ENCODE results near the gene CDCA4.
"Not testable (repeated sequence)": the region's sequence is repeated elsewhere in the genome, so short reads cannot be mapped to it uniquely, and the experiment has no call there.

CDCA4 gene

DNA sequence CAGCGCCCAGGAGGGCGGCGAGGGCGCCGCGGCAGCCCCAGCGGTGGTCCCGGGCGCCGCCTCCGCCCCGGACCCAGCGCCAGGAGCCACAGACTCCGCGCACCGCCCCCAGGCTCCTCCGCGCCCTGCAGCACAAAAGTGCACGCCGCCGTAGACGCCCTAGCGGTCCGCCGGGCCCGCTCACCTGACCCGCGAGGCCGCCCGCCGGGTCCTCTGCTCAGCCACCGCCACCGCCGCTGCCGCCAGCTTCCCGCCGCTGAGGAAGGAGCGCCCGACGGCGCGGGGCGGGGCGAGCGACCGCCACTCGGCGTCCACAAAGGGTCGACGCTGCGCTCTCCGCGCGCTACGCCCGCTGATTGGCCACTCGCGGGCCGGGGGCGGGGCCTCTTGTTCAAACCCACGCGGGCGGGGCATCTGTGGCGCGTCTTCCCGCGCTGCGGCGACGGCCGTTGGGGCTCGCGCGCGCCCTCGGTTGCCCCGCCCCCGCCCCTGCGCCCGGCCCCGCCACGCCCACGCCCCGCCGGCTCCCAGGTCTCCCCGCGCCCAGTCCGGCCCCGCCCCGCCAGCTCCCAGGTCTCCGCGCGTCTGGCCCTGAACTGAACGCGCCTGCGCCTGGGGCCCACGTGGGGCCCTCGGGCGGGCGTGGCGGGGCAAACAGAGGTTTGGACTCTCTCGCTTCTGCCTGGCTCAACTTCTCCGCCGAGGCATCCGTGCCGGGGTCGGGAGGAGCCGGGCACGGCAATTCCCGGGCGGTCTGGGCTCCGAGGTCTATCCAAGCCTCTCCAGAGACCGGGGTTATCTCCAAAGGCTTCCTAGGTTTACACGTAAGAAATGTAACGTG, at the start of gene CDCA4:
TSS of gene CDCA4 (minus strand) at position 269 of the 841 bp plus-strand sequence. CDS start 9,154 bp downstream, outside the sequence.
- peak; percentile 98 for DNase-seq

DNA sequence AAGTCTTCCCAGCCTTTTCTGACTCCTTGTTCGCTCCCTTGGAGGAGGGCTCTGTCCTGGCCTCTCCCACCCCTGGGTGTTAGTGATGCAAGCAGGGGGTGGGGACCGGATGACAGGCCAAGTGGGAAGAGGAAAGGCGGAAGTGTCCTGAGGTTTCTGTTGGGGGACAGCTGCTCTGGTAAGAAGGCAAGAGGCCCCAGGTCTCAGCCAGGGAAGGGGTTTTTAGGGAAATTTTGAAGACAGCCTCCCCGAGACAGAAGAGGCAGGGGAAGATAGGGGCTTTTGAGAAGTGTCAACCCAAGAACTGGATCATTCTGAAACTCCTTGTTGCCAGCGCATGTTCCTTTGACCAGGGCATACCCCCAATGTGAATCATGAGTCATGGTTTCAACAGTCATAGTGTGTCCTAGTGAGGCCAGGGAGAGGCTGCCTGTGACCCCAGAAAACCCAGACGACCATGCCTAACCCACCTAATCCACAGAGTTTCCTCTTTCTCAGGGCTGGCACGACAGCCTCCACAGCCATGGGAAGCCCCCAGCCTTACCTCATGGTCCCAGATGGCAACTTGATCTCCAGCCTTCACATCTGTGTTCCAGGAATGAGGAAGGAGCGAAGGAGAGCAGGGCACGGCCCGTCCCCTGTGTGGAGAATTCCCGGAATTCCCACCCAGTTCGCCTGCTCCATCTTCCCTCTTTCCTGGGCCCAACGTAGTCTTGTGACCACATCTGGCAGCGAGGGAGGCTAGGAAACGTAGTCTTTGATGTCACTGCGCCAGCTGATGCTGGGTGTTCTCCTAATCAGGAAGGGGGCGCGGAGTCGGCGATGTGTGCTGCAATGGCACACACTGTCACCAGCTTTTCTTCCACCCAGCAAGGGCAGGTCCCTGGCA, 49.2 kb upstream of the CDCA4 start:
- DNase-seq, result no peak

DNA sequence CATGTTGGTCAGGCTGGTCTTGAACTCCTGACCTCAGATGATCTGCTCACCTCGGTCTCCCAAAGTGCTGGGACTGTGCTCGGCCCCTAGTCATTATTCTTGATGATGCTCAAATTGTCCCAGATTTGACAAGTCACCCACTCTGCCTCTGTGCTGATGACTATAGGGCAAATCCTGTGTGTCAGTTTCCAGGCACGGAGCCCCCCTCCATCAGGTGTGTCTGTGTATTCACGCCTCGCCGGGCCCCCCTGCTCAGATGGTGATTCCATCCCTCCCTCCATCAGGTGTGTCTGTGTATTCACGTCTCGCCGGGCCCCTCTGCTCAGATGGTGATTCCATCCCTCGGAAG, 48.6 kb upstream of the CDCA4 start:
- DNase-seq, result no peak

DNA sequence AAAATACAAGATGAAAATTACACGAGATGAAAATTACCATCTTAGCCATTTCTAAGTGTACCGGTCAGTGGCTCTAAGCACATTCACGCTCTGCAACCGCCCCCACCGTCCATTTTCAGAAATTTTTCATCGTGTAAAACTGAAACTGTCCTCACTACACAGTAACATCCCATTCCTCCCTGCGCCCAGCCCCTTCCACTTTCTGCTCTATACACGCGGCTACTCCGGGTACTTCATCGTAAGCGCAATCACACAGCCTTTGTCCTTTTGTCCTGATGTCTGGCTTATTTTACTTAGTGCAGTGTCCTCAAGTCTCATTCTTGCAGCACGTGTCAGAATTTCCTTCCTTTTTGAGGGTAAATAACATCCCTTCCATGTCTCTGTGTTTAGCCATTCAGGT, 47.9 kb upstream of the CDCA4 start:
- DNase-seq, result no peak

DNA sequence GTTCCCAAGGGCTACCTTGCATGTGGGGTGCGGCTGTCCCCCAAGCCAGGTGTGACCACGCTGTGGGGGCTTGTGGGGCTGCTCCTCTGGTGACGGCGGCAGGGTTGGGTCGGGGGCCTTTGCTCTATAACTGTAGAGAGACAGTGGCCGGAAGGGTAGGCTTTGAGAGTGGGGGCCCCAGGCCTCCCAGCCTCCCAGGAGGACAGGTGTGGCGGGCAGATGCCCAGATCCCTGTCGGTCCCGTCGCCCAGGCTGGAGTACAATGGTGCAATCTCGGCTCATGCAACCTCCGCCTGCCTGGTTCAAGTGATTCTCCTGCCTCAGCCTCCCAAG, 47.1 kb upstream of the CDCA4 start:
- no peak for DNase-seq

DNA sequence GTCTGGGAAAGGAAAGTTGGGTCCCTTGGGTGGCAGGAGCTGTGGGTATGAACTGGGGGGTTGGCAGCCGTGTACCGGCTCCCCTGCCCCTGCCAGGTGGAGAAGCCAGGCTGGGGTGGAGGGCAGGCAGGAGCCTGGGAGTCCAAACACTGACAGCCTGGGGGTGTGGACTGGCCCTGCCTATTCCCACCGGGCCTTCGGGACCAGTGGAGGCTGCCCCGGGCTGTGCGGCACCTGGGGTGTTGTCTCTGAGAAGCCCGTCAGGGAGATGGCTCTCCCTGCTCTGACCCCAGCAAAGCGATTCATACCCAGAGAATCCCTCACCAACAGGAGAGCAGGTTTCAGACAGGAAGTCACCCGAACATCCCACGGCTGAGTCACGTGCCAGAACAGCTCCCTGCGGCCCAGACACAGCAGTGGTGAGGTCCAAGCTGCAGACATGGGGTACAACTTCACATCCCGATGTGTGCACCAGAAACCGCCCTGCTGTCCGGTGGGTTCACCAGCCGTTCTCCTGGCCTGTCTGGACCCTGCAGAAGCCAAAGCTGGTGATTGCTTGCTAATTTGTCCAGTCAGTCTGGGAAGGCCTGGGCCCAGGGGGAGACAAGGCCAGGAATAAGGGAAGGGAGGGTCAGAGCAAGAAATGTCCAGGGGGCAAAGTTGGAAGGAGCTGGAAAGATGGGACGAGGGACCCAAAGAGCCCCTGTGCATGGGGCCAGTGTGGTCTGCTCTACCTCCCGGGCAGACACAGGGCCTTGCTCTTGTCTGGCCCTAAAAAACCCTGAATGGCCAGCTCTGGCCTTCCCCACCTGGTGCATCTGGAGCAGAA, 46.5 kb upstream of the CDCA4 start:
- DNase-seq, result peak; percentile 64

DNA sequence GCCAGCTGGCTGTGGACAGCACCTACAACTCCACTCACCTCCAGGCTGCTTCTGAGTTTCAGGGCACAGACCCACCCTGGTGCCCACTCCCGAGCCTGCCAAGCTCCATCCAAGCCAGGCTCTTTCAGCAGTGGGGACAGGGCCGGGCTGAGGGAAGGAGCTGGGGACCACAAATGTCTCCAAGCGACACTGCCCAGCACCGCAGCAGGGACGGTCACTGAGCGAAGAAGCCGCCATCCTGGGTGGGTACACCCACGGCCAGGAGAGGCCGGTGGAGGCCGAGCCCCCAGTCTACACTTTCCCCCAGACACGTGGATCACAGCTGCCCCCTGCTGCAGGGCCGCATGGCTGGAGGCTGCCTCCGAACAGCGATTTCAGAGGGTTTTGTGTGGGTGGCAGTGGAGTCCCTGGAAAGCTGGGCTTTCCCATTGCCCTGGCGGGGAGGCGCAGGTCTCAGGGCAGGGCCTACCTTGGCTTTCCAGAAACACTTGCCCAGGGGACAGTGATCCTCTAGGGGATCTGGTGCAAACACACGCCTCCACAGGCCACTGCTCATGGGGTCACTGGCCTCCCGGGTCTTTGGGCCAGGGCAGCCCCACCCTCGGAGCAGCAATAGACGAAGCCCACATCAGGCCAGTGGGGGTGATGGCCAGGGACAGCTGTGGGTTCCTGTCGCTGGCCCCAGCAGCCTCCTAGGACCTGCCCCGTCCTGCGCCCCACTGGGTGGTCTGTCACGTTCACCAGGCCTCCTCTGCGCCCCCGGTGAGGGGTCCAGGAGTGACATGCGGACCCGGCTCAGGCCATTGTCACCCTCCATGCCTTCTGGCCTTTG, 45.6 kb upstream of the CDCA4 start:
- DNase-seq, result no peak

DNA sequence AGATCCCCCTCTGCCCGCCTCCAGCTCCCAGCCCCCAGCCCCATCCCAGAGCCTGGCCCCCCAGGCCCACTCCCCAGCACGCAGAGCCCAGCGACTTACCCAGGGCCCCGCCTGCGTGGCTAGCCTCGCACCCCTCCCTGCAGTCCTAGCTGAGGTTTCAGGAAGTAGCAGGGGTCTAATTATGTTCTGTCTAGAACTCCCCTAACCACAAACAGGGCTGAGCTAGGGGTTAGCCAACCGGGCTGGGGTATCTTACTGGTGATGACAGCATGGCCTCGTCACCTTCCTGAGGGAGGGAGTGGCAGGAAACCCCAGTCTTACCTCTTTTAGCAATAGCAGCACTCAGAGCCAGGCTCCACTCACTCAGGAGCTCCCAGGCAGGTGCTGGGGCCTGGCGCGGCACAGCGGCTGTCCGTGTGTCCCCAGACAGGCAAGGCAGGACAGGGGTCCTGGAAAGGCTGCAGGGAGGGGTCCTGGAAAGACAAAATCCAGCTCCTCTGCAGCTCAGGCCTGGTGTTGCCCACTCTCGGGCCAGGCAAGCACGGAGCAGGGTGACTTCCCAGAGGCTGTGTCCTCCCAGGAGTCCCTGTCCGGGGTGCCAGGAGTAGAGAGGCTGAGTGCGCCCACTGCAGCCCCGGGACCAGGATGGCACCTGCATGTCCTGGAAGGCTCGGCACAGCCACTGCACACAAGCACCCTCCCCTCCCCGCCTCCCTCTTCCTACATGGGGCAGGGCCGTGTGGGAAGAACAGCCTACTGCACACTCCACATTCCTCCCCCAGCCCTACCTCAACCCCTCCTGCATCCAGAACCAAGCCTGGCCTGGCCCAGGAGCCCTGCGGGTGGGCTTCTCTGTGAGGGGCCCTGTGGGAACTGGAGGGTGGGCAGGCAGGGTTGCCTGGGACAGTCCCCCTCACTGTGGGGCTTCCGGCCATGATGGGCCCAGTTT, 44.7 kb upstream of the CDCA4 start, which contains the start of gene GPR132:
TSS of gene GPR132 (minus strand) at position 151 of the 949 bp plus-strand sequence. CDS start 10,010 bp downstream, outside the sequence.
- DNase-seq, result peak; percentile 86

DNA sequence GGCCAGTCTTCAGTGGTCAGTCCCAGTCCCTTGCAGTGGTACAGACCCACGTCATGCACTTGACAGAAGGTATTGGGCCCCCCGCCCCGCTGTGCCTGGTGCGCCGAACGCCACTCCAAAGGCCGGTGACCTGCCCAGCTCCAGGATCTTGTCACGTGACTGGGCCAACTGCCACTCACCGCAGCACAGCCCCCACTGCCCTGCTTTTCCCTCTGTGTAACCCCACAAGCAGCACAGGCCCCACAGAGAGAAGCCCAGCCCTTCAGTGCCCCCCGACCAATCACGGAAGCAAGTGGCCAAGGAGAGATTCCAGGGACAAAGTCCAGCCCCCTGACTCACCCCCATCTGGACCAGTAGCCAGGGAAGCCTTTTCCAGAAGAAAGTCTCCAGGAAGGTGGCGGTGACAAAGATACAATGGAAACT, 43.8 kb upstream of the CDCA4 start:
- DNase-seq, result no peak

DNA sequence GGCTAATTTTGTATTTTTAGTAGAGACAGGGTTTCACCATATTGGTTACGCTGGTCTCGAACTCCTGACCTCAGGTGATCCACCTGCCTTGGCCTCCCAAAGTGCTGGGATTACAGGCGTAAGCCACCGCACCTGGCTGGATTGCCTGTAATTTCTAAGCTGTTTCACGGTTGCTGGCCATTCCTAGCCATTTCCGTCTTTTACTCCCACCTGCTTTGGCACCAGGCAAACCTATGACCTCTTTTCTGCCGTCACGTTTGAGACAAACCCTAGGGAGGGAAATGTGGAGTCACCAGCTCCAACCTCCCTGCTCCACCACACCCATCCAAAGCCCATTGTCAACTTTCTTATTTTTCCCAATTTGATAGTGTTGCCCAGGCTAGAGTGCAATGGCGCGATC, 43.1 kb upstream of the CDCA4 start:
- no peak for DNase-seq

DNA sequence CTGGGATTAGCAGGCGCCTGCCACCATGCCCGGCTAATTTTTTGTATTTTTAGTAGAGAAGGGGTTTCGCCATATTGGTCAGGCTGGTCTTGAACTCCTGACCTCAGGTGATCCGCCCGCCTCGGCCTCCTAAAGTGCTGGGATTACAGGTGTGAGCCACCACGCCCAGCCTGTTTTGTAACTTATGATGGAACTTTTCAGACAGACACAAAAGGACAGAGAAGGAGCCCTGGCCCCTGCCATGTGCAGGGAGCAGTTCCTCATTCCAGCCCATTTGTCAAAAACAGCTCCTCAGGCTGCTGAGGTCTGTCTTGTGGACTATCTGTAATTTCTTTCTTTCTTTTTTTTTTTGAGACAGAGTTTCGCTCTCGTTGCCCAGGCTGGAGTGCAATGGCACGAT, 42.6 kb upstream of the CDCA4 start:
- not testable (repeated sequence) for DNase-seq

DNA sequence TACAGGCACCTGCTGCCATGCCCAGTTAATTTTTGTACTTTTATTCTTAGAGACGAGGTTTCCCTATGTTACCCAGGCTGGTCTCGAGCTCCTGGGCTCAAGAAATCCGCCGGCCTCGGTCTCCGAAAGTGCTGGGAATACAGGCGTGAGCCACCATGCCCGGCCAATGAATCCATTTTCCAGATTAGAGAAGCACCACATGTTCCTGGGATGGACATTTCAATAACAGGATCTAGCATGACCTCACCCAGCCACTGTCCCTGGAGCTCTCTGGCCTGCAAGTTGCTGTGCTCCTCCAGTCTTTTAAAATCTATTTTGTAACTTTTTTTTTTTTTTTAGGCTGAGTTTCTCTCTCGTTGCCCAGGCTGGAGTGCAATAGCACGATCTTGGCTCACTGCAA, 42.2 kb upstream of the CDCA4 start:
- no peak for DNase-seq

DNA sequence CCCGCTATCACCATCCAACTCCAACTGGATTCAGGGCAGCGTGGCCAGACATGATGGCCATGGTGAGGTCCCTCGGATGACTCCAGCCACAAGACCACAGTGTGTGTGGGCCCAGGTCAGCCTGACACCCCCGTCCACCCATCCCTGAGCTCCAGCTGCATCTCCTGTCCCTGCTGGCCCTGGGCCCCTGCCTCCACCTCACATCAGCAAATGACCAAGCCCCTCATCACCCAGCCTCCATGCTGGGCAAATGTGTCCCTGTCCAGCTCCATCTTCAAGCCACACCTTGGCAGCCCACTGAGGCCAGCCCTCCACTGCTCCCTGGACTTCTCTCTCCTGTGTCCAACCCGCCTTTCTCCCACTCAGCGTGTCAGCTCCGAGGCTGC, 41.2 kb upstream of the CDCA4 start:
- DNase-seq, result no peak

DNA sequence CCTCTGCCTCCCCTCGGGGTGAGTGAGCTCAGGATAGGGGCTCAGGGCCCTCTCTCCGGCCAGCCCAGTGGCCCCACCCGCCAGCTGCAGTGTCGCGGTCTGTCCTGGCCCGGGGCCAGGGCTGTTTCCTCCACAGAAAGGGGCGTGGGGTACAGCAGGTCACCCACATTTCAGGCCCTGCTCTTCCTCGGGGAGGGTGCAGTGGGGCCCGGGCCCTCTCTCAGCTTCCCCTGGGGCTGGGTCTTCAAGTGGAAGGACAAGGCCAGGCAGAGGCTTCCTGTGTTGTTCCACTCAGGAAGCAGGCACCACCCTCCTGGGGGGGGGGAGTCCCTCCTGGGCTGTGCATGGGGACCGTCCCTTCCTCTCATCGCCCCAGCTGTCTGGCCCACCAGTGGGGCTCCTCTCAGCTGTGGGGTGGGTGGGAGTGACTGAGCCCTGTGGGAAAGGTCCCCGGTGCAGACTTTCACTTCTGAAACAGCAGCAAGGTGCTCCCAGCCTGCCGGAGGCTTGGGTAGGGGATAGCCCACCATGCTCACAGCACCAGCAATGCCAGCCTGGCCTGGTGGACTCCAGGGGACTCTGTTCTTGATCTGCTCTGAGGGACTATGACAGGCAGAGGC, 40.7 kb upstream of the CDCA4 start:
- DNase-seq, result peak; percentile 56

DNA sequence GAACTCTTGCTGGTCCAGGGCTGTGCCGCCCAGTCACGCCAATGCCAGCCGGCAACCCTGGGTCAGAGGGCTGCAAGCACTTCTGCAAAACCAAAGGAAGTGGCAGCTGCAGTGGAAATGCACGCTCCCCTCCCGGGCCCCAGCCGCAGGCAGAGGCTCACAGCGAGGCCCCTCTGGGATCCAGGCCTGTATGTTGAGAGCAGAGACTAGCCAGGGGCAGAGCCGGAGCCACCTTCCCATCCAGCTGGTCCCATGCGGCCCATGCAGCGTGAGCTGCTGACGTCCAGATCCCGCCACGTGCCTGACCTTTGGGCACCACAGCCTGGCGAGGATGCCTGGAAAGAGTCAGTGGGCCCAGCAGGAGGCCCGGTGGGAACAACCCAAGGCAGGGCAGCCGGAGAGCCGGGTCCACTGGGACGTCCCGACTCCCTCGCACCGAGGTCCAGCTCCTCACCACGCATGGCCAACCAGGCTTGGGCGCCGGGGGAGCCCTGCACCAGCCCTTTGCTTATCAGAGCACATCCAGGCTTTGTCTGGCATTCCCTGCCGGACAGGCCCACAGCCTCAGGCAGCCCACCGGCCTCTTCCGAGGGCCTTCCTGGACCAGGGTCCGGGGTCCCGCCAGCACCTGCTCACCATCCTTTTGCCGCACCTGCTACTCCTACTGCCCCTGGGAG, 40.0 kb upstream of the CDCA4 start:
- DNase-seq, result no peak

DNA sequence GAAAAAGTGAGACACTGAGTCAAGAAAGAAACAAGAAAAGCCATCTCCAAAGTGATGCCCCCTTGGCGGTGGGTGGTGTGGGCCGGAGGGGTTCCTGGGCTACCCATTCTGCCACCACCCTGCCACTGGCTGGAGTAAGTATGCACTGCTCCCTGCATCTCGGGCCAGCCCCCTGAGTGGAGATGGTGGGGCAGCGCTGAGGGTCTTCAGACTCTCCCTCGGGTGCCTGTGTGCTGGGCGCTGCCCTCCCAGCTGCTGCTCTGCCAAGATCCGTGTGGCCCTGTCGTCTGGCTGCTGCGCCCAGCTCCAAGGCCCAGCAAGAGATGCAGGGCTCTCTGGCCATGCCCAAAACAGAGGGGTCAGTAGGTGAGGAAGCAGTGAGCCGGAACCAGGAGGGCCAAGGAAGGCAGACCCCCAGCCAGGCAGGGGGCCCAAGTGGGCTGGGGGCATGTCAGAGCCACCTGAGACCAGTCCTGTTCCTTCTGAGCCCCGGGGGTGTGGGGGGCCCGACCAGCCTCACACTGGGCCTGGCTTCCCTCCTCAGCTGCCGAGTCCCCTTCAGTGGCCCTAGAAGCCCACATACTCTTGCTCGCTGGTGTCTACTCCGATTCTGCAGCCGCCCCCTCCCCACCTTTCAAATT, 39.2 kb upstream of the CDCA4 start:
- no peak for DNase-seq

DNA sequence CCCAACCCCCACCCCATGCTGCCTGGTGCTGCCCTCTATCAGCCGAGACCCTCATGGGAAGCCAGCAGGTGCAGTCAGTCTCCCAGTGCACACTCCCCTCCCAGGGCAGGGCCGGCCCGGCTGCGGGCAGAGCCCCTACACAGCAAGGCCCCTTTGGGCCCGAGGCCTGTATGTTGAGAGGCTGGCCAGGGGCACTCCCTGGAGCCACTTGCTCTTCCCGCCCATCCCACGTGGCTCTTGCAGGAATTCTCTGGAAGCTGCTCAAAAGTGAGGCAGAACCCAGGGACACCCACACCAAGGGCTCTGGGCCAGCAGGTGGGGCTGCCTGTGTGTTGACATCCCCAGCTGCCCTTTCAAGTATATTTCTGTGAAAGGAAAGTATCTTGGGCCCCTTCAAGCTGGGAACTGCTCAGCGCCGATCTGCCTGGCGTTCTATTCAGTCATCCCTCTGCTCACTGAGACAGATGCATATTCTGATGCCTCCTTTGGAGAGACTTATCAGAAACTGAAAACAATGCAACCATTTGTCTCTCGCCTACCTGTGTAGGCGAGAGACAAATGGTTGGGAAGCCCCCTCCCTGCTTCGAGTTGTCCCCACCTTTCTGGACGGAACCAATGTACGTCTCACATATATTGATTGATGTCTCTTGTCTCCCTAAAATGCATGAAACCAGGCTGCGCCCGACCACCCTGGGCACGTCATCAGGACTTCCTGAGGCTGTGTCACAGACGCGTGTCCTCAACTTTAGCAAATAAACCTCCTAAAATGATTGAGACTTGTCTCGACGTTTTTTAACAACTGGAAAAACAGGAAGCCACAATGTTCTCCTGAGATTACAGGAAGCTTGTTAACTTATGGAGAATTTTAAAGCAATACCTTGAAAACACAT, 38.4 kb upstream of the CDCA4 start:
- DNase-seq, result peak; percentile 64

DNA sequence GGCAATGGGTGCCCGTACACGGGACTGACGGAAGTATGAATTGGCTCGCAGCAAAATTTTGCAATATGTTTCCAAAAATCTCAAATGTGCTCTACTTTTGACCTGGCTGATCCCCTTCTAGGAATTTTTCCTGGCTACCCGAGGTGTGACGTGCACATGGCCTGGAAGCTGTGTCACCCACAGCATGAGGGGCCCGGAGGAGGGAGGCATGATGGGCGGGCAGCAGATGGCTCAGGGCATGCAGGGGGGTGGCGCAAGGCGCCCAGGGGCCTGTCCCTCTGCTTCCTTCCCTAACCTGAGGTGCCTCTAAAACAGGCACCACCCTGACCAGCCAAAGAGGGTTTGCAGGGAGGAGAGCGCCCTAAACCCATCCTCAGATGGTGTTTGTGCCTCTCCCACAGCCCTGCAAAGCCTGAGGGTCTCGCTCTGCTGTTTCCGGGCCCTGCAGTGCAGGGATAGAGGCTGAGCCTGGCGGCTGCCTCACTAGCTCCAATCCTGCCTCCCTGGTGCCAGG, 37.7 kb upstream of the CDCA4 start:
- DNase-seq, result no peak

Measured in activated CD8-positive, alpha-beta memory T cell treated with anti-CD3 and anti-CD28 coated beads, Interleukin-2, amount 50 U/mL, for 4 hours (primary cell).